Effector CD8-positive, alpha-beta T cell (primary cell): ENCODE results near the gene ESYT1.
"Not testable (repeated sequence)": the region's sequence is repeated elsewhere in the genome, so short reads cannot be mapped to it uniquely, and the experiment has no call there.

ENCODE experiments used
- DNase-seq: peaks from one replicate; lab custom pipeline; 2025; lab: John Stamatoyannopoulos, UW

ESYT1 gene

DNA sequence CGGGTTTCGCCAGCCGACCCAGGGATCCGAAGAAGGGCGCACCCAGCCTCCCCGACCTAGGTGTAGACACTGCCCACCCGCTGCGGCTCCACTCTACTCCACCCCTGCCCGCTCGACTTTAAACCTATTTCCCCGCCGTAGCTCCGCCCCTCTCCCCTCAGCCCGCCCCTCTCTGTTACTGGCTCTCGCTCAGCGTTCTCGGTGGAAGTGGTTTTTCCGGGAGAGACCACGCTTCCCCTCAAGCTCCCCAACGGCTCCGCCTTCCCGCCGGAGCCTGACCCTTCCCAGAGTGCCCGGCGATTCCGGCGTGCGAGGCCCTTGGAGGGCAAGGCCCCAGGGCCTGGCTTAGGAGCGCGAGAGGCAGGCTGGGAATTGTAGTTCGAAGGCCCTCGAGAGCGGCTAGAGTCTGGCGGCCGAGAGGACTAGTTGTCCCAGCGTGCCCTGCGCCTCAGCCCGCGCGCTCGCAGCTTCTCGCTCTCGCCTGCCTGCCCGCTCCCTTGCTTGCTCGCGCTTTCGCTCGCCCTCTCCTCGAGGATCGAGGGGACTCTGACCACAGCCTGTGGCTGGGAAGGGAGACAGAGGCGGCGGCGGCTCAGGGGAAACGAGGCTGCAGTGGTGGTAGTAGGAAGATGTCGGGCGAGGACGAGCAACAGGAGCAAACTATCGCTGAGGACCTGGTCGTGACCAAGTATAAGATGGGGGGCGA is 23.8 kb upstream of the ESYT1 start, which contains the start of gene PA2G4:
Gene PA2G4 (plus strand): TSS at position 451 of the 706 bp plus-strand sequence. CDS start 179 bp downstream, at position 630.
- peak; percentile 91 for DNase-seq

- no peak for DNase-seq
These were observed 23.1 kb upstream of the ESYT1 start for GRCh38 chr12:56104815-56105608.

- DNase-seq, result no peak
These were observed 22.5 kb upstream of the ESYT1 start for GRCh38 chr12:56105609-56105902.

- DNase-seq, result no peak
These were observed 20.8 kb upstream of the ESYT1 start for GRCh38 chr12:56107242-56107641.

GRCh38 chr12:56110571-56110970 is 17.5 kb upstream of the ESYT1 start:
- no peak for DNase-seq

DNA sequence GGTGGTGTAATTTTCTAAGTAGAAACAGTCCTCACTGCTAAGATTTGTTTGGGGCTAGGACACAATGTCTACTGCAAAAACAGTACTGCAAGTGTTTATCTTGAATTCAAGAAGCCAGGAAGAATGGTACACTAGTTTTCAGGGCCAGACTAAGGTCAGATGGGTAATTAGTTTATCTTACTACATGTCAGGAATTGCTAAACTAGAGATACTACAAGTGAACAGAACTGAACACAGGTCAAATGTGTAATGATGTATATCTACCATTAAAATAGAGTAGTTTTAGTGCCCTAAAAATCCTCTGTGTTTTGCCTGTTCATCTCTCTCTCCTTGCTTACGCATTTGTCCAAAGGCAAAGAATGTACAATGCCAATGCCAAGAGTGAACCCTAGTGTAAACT is 14.0 kb upstream of the ESYT1 start:
- no peak for DNase-seq

- DNase-seq, result no peak
These were observed 12.7 kb upstream of the ESYT1 start for GRCh38 chr12:56115329-56115728.

- DNase-seq, result peak; percentile 90
These were observed 11.6 kb upstream of the ESYT1 start, which contains the start of gene RPL41 for GRCh38 chr12:56116267-56117081. RPL41 (plus strand) TSS chr12:56116633.

DNA sequence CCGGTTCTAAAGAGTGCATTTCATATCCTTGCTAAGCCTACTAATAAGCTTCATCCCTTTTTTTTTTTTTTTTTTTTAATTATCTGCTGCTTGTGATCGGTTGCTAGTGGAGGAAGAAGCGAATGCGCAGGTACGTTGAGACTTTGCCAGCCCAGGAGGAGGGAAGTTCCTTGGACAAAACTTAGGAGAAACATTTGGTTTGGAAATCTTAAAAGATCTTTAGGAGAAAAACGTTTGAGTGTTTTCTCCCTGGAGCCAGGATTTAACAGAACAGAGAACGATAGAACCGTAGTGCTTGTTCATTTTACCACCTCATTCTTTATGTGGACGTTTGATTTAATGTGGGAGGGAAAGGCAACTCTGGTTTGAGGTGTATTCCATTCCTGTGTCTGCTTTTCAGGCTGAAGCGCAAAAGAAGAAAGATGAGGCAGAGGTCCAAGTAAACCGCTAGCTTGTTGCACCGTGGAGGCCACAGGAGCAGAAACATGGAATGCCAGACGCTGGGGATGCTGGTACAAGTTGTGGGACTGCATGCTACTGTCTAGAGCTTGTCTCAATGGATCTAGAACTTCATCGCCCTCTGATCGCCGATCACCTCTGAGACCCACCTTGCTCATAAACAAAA is 10.9 kb upstream of the ESYT1 start:
- not testable (repeated sequence) for DNase-seq

- DNase-seq, result peak; percentile 95
These were observed 10.0 kb upstream of the ESYT1 start, which contains the start of gene ZC3H10 for GRCh38 chr12:56117778-56118687. ZC3H10 (plus strand) TSS chr12:56118266; CDS start chr12:56120563, 2,297 bp downstream.

GRCh38 chr12:56118688-56119357 is 9.2 kb upstream of the ESYT1 start:
- no peak for DNase-seq

DNA sequence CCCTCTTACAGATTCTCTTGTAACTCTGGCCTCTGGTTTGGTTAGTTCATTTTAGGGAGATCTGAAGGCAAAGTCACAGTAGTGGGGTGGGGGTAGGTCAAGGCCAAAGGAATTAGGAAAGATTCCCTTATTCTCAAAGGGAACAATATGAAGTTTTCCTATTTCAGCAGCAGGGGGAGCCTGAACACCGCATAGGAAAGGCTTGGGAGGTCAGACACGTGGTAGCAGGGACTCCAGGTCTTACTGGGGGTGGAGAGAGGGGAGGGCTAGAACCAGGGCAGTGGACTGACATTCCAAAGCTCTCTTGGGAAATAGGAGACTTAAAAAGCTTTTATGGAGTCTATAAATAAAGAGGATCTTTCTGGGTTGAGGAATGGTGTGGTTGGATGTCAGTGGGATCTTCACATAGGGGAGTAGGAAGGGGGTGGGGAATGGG is 8.7 kb upstream of the ESYT1 start:
- DNase-seq, result peak; percentile 39

GRCh38 chr12:56120158-56120846 is 7.8 kb upstream of the ESYT1 start:
- no peak for DNase-seq

DNA sequence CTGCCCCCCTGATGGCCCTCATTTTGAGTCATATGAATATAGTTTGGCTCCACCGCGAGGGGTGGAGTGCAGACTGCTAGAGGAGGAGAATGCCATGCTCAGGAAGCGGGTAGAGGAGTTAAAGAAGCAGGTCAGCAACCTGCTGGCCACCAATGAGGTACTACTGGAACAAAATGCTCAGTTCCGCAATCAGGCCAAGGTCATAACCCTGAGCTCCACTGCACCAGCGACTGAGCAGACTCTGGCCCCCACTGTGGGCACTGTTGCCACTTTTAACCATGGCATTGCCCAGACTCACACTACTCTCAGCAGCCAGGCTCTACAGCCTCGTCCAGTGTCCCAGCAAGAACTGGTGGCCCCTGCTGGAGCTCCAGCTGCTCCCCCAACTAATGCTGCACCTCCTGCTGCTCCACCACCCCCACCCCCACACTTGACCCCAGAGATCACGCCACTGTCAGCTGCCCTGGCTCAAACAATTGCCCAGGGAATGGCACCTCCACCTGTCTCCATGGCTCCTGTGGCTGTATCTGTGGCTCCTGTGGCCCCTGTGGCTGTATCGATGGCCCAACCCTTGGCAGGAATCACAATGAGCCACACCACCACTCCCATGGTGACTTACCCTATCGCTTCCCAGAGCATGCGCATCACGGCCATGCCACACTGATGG is 6.7 kb upstream of the ESYT1 start:
- DNase-seq, result no peak

- no peak for DNase-seq
These were observed 5.4 kb upstream of the ESYT1 start for GRCh38 chr12:56122637-56123036.

DNA sequence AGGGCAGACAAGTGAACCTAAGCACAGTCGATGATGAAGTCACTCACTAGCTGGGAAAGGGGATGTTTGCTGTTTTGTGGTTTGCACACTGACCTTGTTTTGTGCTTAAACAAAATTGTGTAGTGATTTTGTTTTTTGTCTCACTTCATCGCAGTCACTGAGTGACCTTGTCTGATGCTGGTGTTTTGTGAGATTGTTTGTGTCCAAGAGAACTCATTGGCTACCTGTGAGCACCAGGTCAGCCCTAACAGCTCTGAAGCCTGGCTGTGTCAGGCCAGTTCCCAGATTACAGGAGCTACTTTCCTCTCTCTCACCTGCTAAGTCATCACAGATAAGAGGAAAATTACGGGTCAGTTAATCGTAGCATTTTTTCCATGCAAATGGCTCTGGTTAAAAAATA is 3.9 kb upstream of the ESYT1 start:
- no peak for DNase-seq

DNA sequence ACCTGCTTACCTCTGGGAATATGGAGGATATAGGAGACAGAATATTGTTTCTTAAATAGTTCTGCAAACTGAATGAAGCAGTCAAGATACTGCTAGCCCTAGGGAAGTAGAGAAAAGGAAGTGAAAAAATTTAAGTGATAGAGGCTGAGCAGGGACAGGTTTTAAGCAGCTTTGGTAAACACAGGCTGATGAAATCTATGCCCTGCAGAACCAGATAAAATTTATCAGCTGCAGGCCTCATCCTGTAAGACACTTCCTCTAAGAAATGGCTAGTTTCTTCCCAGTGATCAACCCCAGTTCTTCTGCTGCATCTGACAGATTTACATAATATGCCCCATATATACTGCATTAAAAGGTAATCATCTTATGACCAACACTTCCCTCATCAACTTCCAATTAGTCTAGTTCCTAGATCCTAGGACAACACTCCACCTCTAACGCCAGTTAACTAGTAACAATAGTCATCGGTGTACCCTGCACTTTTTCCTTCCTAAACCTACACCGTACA is 1.3 kb upstream of the ESYT1 start:
- DNase-seq, result no peak

DNA sequence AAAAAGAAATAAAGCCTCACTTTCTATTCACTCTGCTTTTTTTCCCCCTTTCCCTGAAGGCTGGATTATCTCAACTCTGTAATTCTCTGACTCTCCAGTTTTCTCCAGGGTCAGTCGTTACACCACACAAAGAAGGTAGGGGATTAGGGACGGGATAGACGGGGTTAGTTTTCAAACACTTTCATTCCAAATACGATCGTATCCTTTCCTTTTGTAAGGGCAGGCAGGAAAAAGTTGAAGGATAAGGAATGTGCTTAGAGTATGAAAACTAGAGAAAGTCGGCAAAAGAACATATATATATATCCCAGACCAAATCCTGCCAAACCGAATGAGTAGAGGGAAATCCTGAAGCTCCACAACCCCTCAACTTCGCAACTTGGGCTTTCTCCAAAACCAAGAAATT is 581 bp upstream of the ESYT1 start:
- no peak for DNase-seq

GRCh38 chr12:56128670-56129205 is 671 bp downstream of the ESYT1 start:
- no peak for DNase-seq
